Sigmoid colon (tissue), 7 donors: ENCODE data around the gene PDE1C. TPM values are rescaled to one million over a fixed set of nuclear protein-coding genes. Genes with fewer than 3 reads are reported as not detected.

ENCODE experiments used
- DNase-seq: peaks from one replicate; pipeline ENCODE4 v3.0.0-alpha.2; 2019
- H3K27ac ChIP-seq, 4 donors: fragments of 200-600 bp; sonication (generic); one replicate each; pipeline ENCODE4 v1.5.1; 2016 to 2019; ENCODE audit warnings: mild to moderate bottlenecking in 1 of 4
- H3K27me3 ChIP-seq, 3 donors: fragments of 200-600 bp; sonication (generic); one replicate each; pipeline ENCODE4 v1.5.1; 2019; ENCODE audit warnings: mild to moderate bottlenecking in 1 of 3
- H3K36me3 ChIP-seq, 4 donors: fragments of 200-600 bp; sonication (generic); one replicate each; pipeline ENCODE4 v1.5.1; 2016 to 2019
- H3K4me1 ChIP-seq, 4 donors: fragments of 200-600 bp; sonication (generic); one replicate each; pipeline ENCODE4 v1.5.1; 2017 to 2019
- H3K4me3 ChIP-seq, 4 donors: fragments of 200-600 bp; sonication (generic); one replicate each; pipeline ENCODE4 v1.5.1; 2017 to 2019; ENCODE audit warnings: mild to moderate bottlenecking in 2 of 4, moderate library complexity in 1 of 4
- H3K9me3 ChIP-seq, 4 donors: fragments of 200-600 bp in 3 of 4; sonication (generic) in 3 of 4; one replicate each; pipeline versions ENCODE4 v1.5.1 to v1.6.1; 2013 to 2019
- CTCF ChIP-seq, 4 experiments: fragments of 450-650 bp in 3 of 4; fragments of 200-600 bp in 1 of 4; IDR thresholded peaks; one replicate each; pipeline ENCODE4 v1.5.1; 2016 to 2019; ENCODE audit warnings: antibody characterized with exemption in 4 of 4, mild to moderate bottlenecking in 3 of 4, moderate library complexity in 2 of 4
- EP300 ChIP-seq, 4 donors: sonication (generic); formaldehyde crosslinking; IDR thresholded peaks; one replicate each; pipeline ENCODE4 v1.6.1; 2017; ENCODE audit warnings: antibody characterized with exemption in 4 of 4
- POLR2A ChIP-seq, 2 donors: fragments of 450-650 bp; IDR thresholded peaks; one replicate each; pipeline ENCODE4 v1.6.1; 2016; ENCODE audit warnings: antibody characterized with exemption in 2 of 2, mild to moderate bottlenecking in 2 of 2, moderate library complexity in 2 of 2
- POLR2AphosphoS5 ChIP-seq, 4 donors: sonication (generic); formaldehyde crosslinking; IDR thresholded peaks; one replicate each; pipeline ENCODE4 v1.6.1; 2017; ENCODE audit warnings: antibody characterized with exemption in 4 of 4
- WGBS, 2 donors: extraction: QIAGEN DNeasy Blood & Tissue Kit; methylation state at CpG; one replicate each; pipeline ENCODE4 v1.1.7; 2013; 5-methylcytosine and 5-hydroxymethylcytosine counted together
- intact Hi-C: fragments of 100-400 bp; cut with DNase I; formaldehyde crosslinking; loops from one replicate; pipeline ENCODE4 v1.15.1; 2023
- polyA plus RNA-seq, 3 donors: library from polyadenylated mRNA; stranded (reverse); fragments of 200-250 nt; gene quantifications; one replicate each; pipeline ENCODE4 v1.2.3, GENCODE V29; 2013
- total RNA-seq, 4 donors: library from RNA; depleted of rRNA; stranded (reverse); fragments of >200 nt; gene quantifications; one replicate each; pipeline ENCODE4 v1.1.0, GENCODE V29; 2016
- donor health status: healthy with polysubstance abuse.
- donor health status: Bipolar disorder and iron deficiency.
- donor health status: healthy.

The PDE1C gene
- total and polyA plus RNA-seq, 7 donors = under 0.01 to 19.4 (median 5.9) TPM

GRCh38 chr7:32073533-32073932 lies 3.3 kb upstream of the PDE1C start:
- no peak for DNase-seq
- H3K4me1 ChIP-seq = peaks cover 0 to 24% (median 15%) of the 10 kb centered on the region in 4 donors
- H3K27ac ChIP-seq = no peak overlapping the region
- WGBS, 2 donors = 84 to 89% methylated on average over 1 of the region's 1 CpG
- TF ChIP-seq POLR2A (IDR thresholded peaks at IDR 0.05) (no peak), CTCF (IDR thresholded peaks at IDR 0.05) (no peak), EP300 (IDR thresholded peaks at IDR 0.05) (no peak), POLR2AphosphoS5 (IDR thresholded peaks at IDR 0.05) (no peak)
- intact Hi-C loops = no loop called here
- H3K36me3 ChIP-seq = no peaks in the 10 kb centered on the region
- no peak overlapping the region for H3K4me3 ChIP-seq
- peaks cover 0 to 33% (median 3%) of the 10 kb centered on the region in 3 donors for H3K27me3 ChIP-seq
- no peaks in the 10 kb centered on the region for H3K9me3 ChIP-seq

DNA sequence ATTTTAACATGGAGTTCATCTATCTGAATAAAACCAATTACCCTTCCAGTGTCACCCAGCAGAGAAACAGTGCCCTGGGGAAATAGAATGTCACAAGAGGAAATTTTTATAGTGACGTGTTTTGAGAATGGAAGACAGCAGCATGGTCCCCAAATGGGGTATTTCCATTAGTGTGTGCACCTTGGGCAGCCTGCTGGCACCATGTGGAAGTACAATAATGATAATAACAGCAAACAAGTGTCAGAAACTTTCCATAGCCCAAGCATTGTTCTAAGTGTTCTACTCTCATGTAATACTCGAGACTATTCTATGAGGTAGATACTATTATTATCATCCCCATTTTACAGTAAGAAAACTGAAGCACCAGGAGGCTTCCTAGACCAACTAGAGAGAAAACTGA lies 2.2 kb upstream of the PDE1C start:
- Histone ChIP-seq H3K36me3 (no peaks in the 10 kb centered on the region), H3K27me3 (peaks cover 0 to 33% (median 3%) of the 10 kb centered on the region in 3 donors), H3K4me1 (peaks cover 0 to 24% (median 18%) of the 10 kb centered on the region in 4 donors), H3K4me3 (no peak overlapping the region), H3K27ac (no peak overlapping the region), H3K9me3 (no peaks in the 10 kb centered on the region)
- intact Hi-C loops = no loop called here
- 77 to 82% methylated on average over 2 of the region's 2 CpGs for WGBS, 2 donors
- TF ChIP-seq POLR2AphosphoS5 (IDR thresholded peaks at IDR 0.05) (no peak), EP300 (IDR thresholded peaks at IDR 0.05) (no peak), POLR2A (IDR thresholded peaks at IDR 0.05) (no peak), CTCF (IDR thresholded peaks at IDR 0.05) (no peak)
- DNase-seq = no peak

DNA sequence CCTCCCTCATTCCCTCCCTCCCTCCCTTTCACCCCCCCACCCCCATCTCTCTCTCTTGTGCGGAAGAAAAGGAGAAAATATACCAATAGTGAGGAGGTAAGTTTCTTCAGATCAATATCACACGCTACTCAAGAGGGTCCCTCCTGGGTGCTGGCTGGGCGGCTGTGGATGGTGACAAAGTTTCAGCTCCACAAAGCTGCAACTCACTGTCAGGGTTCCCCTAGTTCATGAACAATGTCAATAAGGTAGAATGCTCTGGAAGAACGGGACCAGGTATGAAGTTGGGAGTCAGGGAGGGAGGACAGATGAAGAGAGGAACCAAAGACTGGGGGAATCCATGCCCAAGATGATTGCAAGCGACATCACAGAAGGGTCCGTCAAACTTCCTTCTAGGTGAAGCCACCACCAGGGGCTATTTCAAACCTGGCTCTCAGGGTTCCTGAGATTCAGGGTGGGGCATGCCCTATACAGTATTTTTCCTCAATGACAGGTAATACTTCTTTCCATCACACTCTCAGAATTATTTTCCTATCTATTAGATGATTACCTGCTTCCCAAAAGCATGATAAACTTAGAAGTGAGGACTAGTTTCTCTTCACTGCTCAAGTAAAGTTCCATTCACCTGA lies 1.4 kb upstream of the PDE1C start:
- H3K36me3 ChIP-seq = no peaks in the 10 kb centered on the region
- peaks cover 0 to 33% (median 3%) of the 10 kb centered on the region in 3 donors for H3K27me3 ChIP-seq
- peaks cover 0 to 24% (median 18%) of the 10 kb centered on the region in 4 donors for H3K4me1 ChIP-seq
- TF ChIP-seq POLR2A (IDR thresholded peaks at IDR 0.05) (no peak), EP300 (IDR thresholded peaks at IDR 0.05) (no peak), CTCF (IDR thresholded peaks at IDR 0.05) (no peak), POLR2AphosphoS5 (IDR thresholded peaks at IDR 0.05) (no peak)
- no peak for DNase-seq
- peak overlapping the region; percentile 37 to 67 (median 62) for H3K4me3 ChIP-seq
- peak overlapping the region in 3 of 4 donors; percentile 69 to 81 (median 77) for H3K27ac ChIP-seq
- no peaks in the 10 kb centered on the region for H3K9me3 ChIP-seq
- 46 to 48% methylated on average over 6 of the region's 6 CpGs for WGBS, 2 donors
- intact Hi-C loops = no loop called here

DNA sequence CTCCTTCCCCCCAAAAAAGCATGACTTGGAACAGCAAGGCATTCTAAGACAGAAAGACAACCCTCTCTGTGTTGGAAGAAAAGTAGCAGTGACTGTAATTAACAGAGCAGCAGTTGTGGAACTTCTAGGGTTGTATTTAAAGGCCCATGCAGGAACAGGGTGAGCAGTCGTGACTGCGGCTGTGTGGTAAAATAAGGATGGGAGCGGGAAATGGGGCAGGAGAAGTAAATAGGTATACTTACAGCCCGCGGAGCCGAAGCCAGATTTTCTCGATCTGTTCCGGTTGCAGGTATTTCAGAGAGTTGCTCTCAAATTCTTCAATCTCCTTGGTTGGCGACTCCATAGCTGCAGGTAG lies 179 bp downstream of the PDE1C start:
- H3K4me1 ChIP-seq = peaks cover 0 to 24% (median 18%) of the 10 kb centered on the region in 4 donors
- TF ChIP-seq POLR2A (IDR thresholded peaks at IDR 0.05) (no peak), EP300 (IDR thresholded peaks at IDR 0.05) (no peak), POLR2AphosphoS5 (IDR thresholded peaks at IDR 0.05) (no peak), CTCF (IDR thresholded peaks at IDR 0.05) (no peak)
- H3K27ac ChIP-seq = peak overlapping the region; percentile 38 to 81 (median 73)
- intact Hi-C loops = no loop called here
- peak overlapping the region; percentile 37 to 67 (median 62) for H3K4me3 ChIP-seq
- 13 to 14% methylated on average over 9 of the region's 9 CpGs for WGBS, 2 donors
- peaks cover 0 to 33% (median 3%) of the 10 kb centered on the region in 3 donors for H3K27me3 ChIP-seq
- no peak for DNase-seq
- no peaks in the 10 kb centered on the region for H3K36me3 ChIP-seq
- no peaks in the 10 kb centered on the region for H3K9me3 ChIP-seq
